Stimulated activated CD4-positive, alpha-beta T cell treated with anti-CD3 and anti-CD28 coated beads, Interleukin-2, amount 100 ng/mL, for 48 hours (primary cell): Measurements from ENCODE around the gene ZNF236.
"Not testable (repeated sequence)": the region's sequence is repeated elsewhere in the genome, so short reads cannot be mapped to it uniquely, and the experiment has no call there.

Experiments
- DNase-seq, 2 donors: peaks; one replicate each; pipeline ENCODE4 v3.0.0-alpha.2; 2020

Gene ZNF236

GRCh38 chr18:76822506-76823160, at the start of gene ZNF236:
Gene ZNF236, plus strand, starts transcription at chr18:76822557. Its CDS starts 51 bp downstream, at chr18:76822608.
- DNase-seq: peak; percentile 55 to 63

GRCh38 chr18:76772665-76773064, 49.7 kb upstream of the ZNF236 start:
- no peak for DNase-seq

GRCh38 chr18:76777036-76777435, 45.3 kb upstream of the ZNF236 start:
- not testable (repeated sequence) for DNase-seq

GRCh38 chr18:76783786-76784484, 38.4 kb upstream of the ZNF236 start:
- DNase-seq: no peak

GRCh38 chr18:76785872-76786271, 36.5 kb upstream of the ZNF236 start:
- no peak for DNase-seq

- DNase-seq: no peak
Measured at GRCh38 chr18:76788571-76789317, 33.6 kb upstream of the ZNF236 start.

GRCh38 chr18:76791106-76791505, 31.3 kb upstream of the ZNF236 start:
- DNase-seq: no peak

GRCh38 chr18:76791642-76792041, 30.7 kb upstream of the ZNF236 start:
- DNase-seq: no peak

GRCh38 chr18:76794326-76794725, 28.0 kb upstream of the ZNF236 start:
- DNase-seq: no peak

GRCh38 chr18:76801567-76802505, 20.5 kb upstream of the ZNF236 start:
- peak; percentile 45 to 54 for DNase-seq

- no peak for DNase-seq
Measured at GRCh38 chr18:76803413-76803812, 18.9 kb upstream of the ZNF236 start.

GRCh38 chr18:76803814-76804213, 18.5 kb upstream of the ZNF236 start:
- peak; percentile 72 to 82 for DNase-seq

GRCh38 chr18:76805221-76805620, 17.1 kb upstream of the ZNF236 start:
- DNase-seq: no peak

- no peak for DNase-seq
Measured at GRCh38 chr18:76806301-76806700, 16.1 kb upstream of the ZNF236 start.

GRCh38 chr18:76808561-76808960, 13.8 kb upstream of the ZNF236 start:
- no peak for DNase-seq

- DNase-seq: not testable (repeated sequence)
Measured at GRCh38 chr18:76811530-76811929, 10.8 kb upstream of the ZNF236 start.

- no peak for DNase-seq
Measured at GRCh38 chr18:76814256-76814655, 8.1 kb upstream of the ZNF236 start.

- no peak for DNase-seq
Measured at GRCh38 chr18:76816127-76816526, 6.2 kb upstream of the ZNF236 start.

GRCh38 chr18:76817888-76818611, 4.3 kb upstream of the ZNF236 start:
- no peak for DNase-seq

- DNase-seq: no peak
Measured at GRCh38 chr18:76819411-76820136, 2.8 kb upstream of the ZNF236 start.

GRCh38 chr18:76821356-76821874, 942 bp upstream of the ZNF236 start:
- DNase-seq: no peak
